Fibroblast of skin of scalp (primary cell): ENCODE results near the gene CLASRP.
A peak's percentile ranks its signal among the peaks of the same experiment; 100 is the strongest.

Source experiments
- DNase-seq: peaks from one replicate; pipeline ENCODE4 v3.0.0-alpha.2; 2013

Gene CLASRP

GRCh38 chr19:45021971-45022370, 16.9 kb upstream of the CLASRP start:
- DNase-seq = no peak

GRCh38 chr19:45023048-45023447, 15.8 kb upstream of the CLASRP start:
- no peak for DNase-seq

- DNase-seq = no peak
Measured at GRCh38 chr19:45025264-45025663, 13.6 kb upstream of the CLASRP start.

GRCh38 chr19:45027371-45027770, 11.5 kb upstream of the CLASRP start:
- no peak for DNase-seq

GRCh38 chr19:45030825-45031224, 8.0 kb upstream of the CLASRP start:
- no peak for DNase-seq

- no peak for DNase-seq
Measured at GRCh38 chr19:45032421-45032820, 6.4 kb upstream of the CLASRP start.

- DNase-seq = no peak
Measured at GRCh38 chr19:45035755-45036154, 3.1 kb upstream of the CLASRP start.

GRCh38 chr19:45037393-45038169, 1.3 kb upstream of the CLASRP start:
- DNase-seq = no peak

- no peak for DNase-seq
Measured at GRCh38 chr19:45040059-45040771, 1.4 kb downstream of the CLASRP start.

GRCh38 chr19:45041125-45041524, 2.3 kb downstream of the CLASRP start:
- no peak for DNase-seq

- DNase-seq = no peak
Measured at GRCh38 chr19:45045671-45046353, 7.0 kb downstream of the CLASRP start.

- no peak for DNase-seq
Measured at GRCh38 chr19:45046355-45046754, 7.5 kb downstream of the CLASRP start.

- no peak for DNase-seq
Measured at GRCh38 chr19:45047188-45047797, 8.4 kb downstream of the CLASRP start.

- DNase-seq = no peak
Measured at GRCh38 chr19:45049073-45049736, 10.4 kb downstream of the CLASRP start.

GRCh38 chr19:45050036-45050435, 11.2 kb downstream of the CLASRP start:
- DNase-seq = no peak

- no peak for DNase-seq
Measured at GRCh38 chr19:45051929-45052579, 13.2 kb downstream of the CLASRP start.

- DNase-seq = no peak
Measured at GRCh38 chr19:45056831-45057230, 18.0 kb downstream of the CLASRP start.

GRCh38 chr19:45057444-45057843, 18.6 kb downstream of the CLASRP start:
- no peak for DNase-seq

- no peak for DNase-seq
Measured at GRCh38 chr19:45058622-45059159, 19.8 kb downstream of the CLASRP start.

- peak; percentile 73 for DNase-seq
Measured at GRCh38 chr19:45059258-45059965, 20.6 kb downstream of the CLASRP start.

GRCh38 chr19:45061965-45062364, 23.1 kb downstream of the CLASRP start:
- no peak for DNase-seq
